H1 (cell line): ENCODE data around the gene LMAN2. TPM values are rescaled to one million over a fixed set of nuclear protein-coding genes. Genes with fewer than 3 reads are reported as not detected.

Experiments
- CTCF ChIA-PET: fragments of 300-600 bp; sonication (Branson Sonifier 250); formaldehyde crosslinking; loops from one replicate; lab custom pipeline; 2021; ENCODE audit not compliant: partially characterized antibody; lab: Charles Lee
- POLR2A ChIA-PET: fragments of 300-600 bp; sonication (Branson Sonifier 250); formaldehyde crosslinking; loops from one replicate; lab custom pipeline; 2021; ENCODE audit warnings: inconsistent platforms; ENCODE audit not compliant: partially characterized antibody; lab: Charles Lee
- DNase-seq, 2 experiments: peaks; one replicate each; pipeline versions ENCODE4 v3.0.0 to v3.0.0-alpha.2; 2010 to 2022; ENCODE audit warnings: low spot score in 2 of 2, low read depth in 1 of 2, mixed read lengths in 1 of 2
- FAIRE-seq: peaks from 2 replicates; lab custom pipeline; 2011; peaks lifted over from hg19 to GRCh38; lab: Jason Lieb, UNC
- H2AFZ ChIP-seq: 2 replicates; pipeline ENCODE4 v1.8.1; 2012; ENCODE audit warnings: low read length, inconsistent platforms
- H2AK5ac ChIP-seq: 2 replicates; pipeline ENCODE4 v1.6.1; 2013; ENCODE audit warnings: low read depth, low read length
- H2BK120ac ChIP-seq: replicated peaks from 2 replicates; pipeline ENCODE3; 2013; ENCODE audit warnings: low read depth, low read length, inconsistent platforms
- H2BK12ac ChIP-seq: 2 replicates; pipeline ENCODE4 v1.6.1; 2013; ENCODE audit warnings: low read depth, low read length
- H2BK15ac ChIP-seq: 2 replicates; pipeline ENCODE4 v1.6.1; 2013; ENCODE audit warnings: low read length
- H2BK20ac ChIP-seq: 2 replicates; pipeline ENCODE4 v1.6.1; 2013; ENCODE audit warnings: low read length
- H2BK5ac ChIP-seq: 2 replicates; pipeline ENCODE4 v1.6.1; 2013; ENCODE audit warnings: low read depth, low read length
- H3K14ac ChIP-seq: 2 replicates; pipeline ENCODE4 v1.6.1; 2013; ENCODE audit warnings: inconsistent platforms; ENCODE audit not compliant: insufficient read length
- H3K18ac ChIP-seq: 2 replicates; pipeline ENCODE4 v1.6.1; 2013; ENCODE audit warnings: low read length; ENCODE audit errors: extremely low read depth
- H3K23ac ChIP-seq: 2 replicates; pipeline ENCODE4 v1.6.1; 2013; ENCODE audit warnings: inconsistent platforms; ENCODE audit not compliant: insufficient read length
- H3K23me2 ChIP-seq: 2 replicates; pipeline ENCODE4 v1.6.1; 2013; ENCODE audit warnings: low read depth, low read length
- H3K27ac ChIP-seq: 2 replicates; pipeline ENCODE4 v1.6.1; 2011; ENCODE audit warnings: low read depth, low read length, inconsistent platforms
- H3K27me3 ChIP-seq, 4 experiments: replicated peaks in 1 of 4; 1 replicate in 1 of 4; 2 replicates in 3 of 4; pipeline versions ENCODE4 v1.6.1 to v1.8.1; 2011 to 2013; ENCODE audit warnings: low read length in 3 of 4, mild to moderate bottlenecking in 3 of 4, inconsistent platforms in 2 of 4, mixed read lengths in 2 of 4, moderate library complexity in 1 of 4; ENCODE audit not compliant: control insufficient read depth in 3 of 4, insufficient read depth in 3 of 4; ENCODE audit errors: extremely low read depth in 1 of 4
- H3K36me3 ChIP-seq, 4 experiments: 2 replicates each; pipeline versions ENCODE4 v1.6.1 to v1.8.1; 2011 to 2013; ENCODE audit warnings: mild to moderate bottlenecking in 4 of 4, low read length in 3 of 4, moderate library complexity in 2 of 4, control low read depth in 1 of 4, inconsistent platforms in 1 of 4; ENCODE audit not compliant: insufficient read depth in 4 of 4, control insufficient read depth in 2 of 4
- H3K4ac ChIP-seq: replicated peaks from 2 replicates; pipeline ENCODE3; 2013; ENCODE audit warnings: low read length, low read depth, mixed read lengths, inconsistent platforms; ENCODE audit not compliant: insufficient read length
- H3K4me1 ChIP-seq, 4 experiments: replicated peaks in 1 of 4; 1 replicate in 1 of 4; 2 replicates in 3 of 4; pipeline versions ENCODE4 v1.6.1 to v1.8.1; 2011 to 2013; ENCODE audit warnings: low read length in 3 of 4, inconsistent platforms in 2 of 4, mixed read lengths in 1 of 4; ENCODE audit not compliant: insufficient read depth in 4 of 4, control insufficient read depth in 3 of 4
- H3K4me2 ChIP-seq, 2 experiments: 2 replicates each; pipeline versions ENCODE4 v1.6.1 to v1.8.1; 2011 to 2013; ENCODE audit warnings: low read depth in 2 of 2, low read length in 2 of 2, control low read depth in 1 of 2, inconsistent platforms in 1 of 2, mild to moderate bottlenecking in 1 of 2; ENCODE audit not compliant: insufficient read depth in 1 of 2
- H3K4me3 ChIP-seq, 4 experiments: fragments of 200-600, 300-600 bp in 1 of 4; sonication (generic), shearing (Covaris generic), sonication (Bioruptor Twin) in 1 of 4; 2 replicates each; pipeline versions ENCODE4 v1.5.1 to v1.8.1; 2011 to 2016; ENCODE audit warnings: low read length in 4 of 4, low read depth in 3 of 4, control low read depth in 2 of 4, inconsistent platforms in 2 of 4, mild to moderate bottlenecking in 2 of 4, mixed read lengths in 1 of 4, moderate library complexity in 1 of 4; ENCODE audit not compliant: insufficient read depth in 2 of 4; ENCODE audit errors: extremely low read depth in 1 of 4
- H3K56ac ChIP-seq: replicated peaks from 2 replicates; pipeline ENCODE3; 2013; ENCODE audit warnings: low read depth, mild to moderate bottlenecking, mixed read lengths, low read length, inconsistent platforms; ENCODE audit not compliant: insufficient read length
- H3K79me1 ChIP-seq: 2 replicates; pipeline ENCODE4 v1.6.1; 2013; ENCODE audit warnings: low read depth, low read length, control low read depth
- H3K79me2 ChIP-seq, 2 experiments: 2 replicates each; pipeline versions ENCODE4 v1.6.1 to v1.8.1; 2012 to 2013; ENCODE audit warnings: low read length in 2 of 2, mild to moderate bottlenecking in 2 of 2, inconsistent platforms in 1 of 2; ENCODE audit not compliant: insufficient read depth in 2 of 2, control insufficient read depth in 1 of 2
- H3K9ac ChIP-seq, 4 experiments: replicated peaks in 1 of 4; 1 replicate in 1 of 4; 2 replicates in 3 of 4; pipeline versions ENCODE4 v1.6.1 to v1.8.1; 2011 to 2013; ENCODE audit warnings: low read depth in 3 of 4, low read length in 3 of 4, control low read depth in 2 of 4, mild to moderate bottlenecking in 2 of 4, moderate library complexity in 2 of 4, inconsistent platforms in 1 of 4; ENCODE audit errors: extremely low read depth in 1 of 4
- H3K9me3 ChIP-seq, 2 experiments: 2 replicates each; pipeline versions ENCODE4 v1.6.1 to v1.8.1; 2012 to 2013; ENCODE audit warnings: mild to moderate bottlenecking in 2 of 2, moderate library complexity in 2 of 2, control low read depth in 1 of 2, inconsistent platforms in 1 of 2, low read depth in 1 of 2, low read length in 1 of 2, mixed read lengths in 1 of 2; ENCODE audit not compliant: insufficient read depth in 2 of 2
- H4K20me1 ChIP-seq, 2 experiments: replicated peaks in 1 of 2; 2 replicates each; pipeline versions ENCODE3 to v1.8.1; 2011 to 2013; ENCODE audit warnings: inconsistent platforms in 2 of 2, low read length in 2 of 2, mild to moderate bottlenecking in 1 of 2; ENCODE audit not compliant: insufficient read depth in 2 of 2, control insufficient read depth in 1 of 2
- H4K5ac ChIP-seq: 2 replicates; pipeline ENCODE4 v1.6.1; 2013; ENCODE audit warnings: low read length, low read depth, mixed read lengths, inconsistent platforms; ENCODE audit not compliant: insufficient read length
- H4K8ac ChIP-seq: 2 replicates; pipeline ENCODE4 v1.8.0; 2013; ENCODE audit warnings: mild to moderate bottlenecking, moderate library complexity, low read length, inconsistent platforms; ENCODE audit not compliant: insufficient read depth; ENCODE audit errors: extremely low read depth
- H4K91ac ChIP-seq: replicated peaks from 2 replicates; pipeline ENCODE3; 2013; ENCODE audit warnings: low read length, mixed read lengths, inconsistent platforms; ENCODE audit not compliant: insufficient read length
- FOSL1 ChIP-seq: IDR thresholded peaks from 2 replicates; pipeline ENCODE4 v1.6.1; 2011; ENCODE audit warnings: mild to moderate bottlenecking, low read depth, low read length, moderate library complexity; ENCODE audit not compliant: insufficient read depth
- WGBS, 2 experiments: shearing (Covaris generic) in 1 of 2; methylation state at CpG; one replicate each; pipeline versions ENCODE4 v1.1.6 to v1.1.7; 2013 to 2015; ENCODE audit warnings: low lambda C conversion rate in 2 of 2, mixed read lengths in 2 of 2, inconsistent platforms in 1 of 2, low coverage in 1 of 2, missing lambda C conversion rate in 1 of 2; ENCODE audit not compliant: insufficient replicate concordance in 2 of 2, insufficient coverage in 1 of 2, insufficient read length in 1 of 2; ENCODE audit errors: extremely low coverage in 1 of 2, missing lambda C conversion rate in 1 of 2; 5-methylcytosine and 5-hydroxymethylcytosine counted together
- polyA plus RNA-seq, 7 experiments: library from polyadenylated mRNA; depleted of rRNA in 3 of 7; stranded (reverse) in 5 of 7; unstranded in 2 of 7; fragments of >200 nt in 5 of 7; fragments of 200-250 nt in 2 of 7; gene quantifications; 1 replicate in 5 of 7; 2 replicates in 1 of 7; 4 replicates in 1 of 7; pipeline versions ENCODE4 v1.2.1 to v1.2.3, GENCODE V29; 2011 to 2013; ENCODE audit warnings: missing spikeins in 2 of 7, mixed read lengths in 2 of 7
- total RNA-seq: library from RNA; stranded (reverse); fragmentation: NEBNext Ultra II Directional; extraction: Animal tissue kit (Norgen Biotek cat#: 25700); gene quantifications from 2 replicates; pipeline ENCODE4 v1.2.1, GENCODE V29; 2021

Gene LMAN2
- total and polyA plus RNA-seq, 2 of the 8 experiments (the other 6 are each of a cell fraction or from before 2014, with no cell fraction given), result 116 to 225 TPM

DNA sequence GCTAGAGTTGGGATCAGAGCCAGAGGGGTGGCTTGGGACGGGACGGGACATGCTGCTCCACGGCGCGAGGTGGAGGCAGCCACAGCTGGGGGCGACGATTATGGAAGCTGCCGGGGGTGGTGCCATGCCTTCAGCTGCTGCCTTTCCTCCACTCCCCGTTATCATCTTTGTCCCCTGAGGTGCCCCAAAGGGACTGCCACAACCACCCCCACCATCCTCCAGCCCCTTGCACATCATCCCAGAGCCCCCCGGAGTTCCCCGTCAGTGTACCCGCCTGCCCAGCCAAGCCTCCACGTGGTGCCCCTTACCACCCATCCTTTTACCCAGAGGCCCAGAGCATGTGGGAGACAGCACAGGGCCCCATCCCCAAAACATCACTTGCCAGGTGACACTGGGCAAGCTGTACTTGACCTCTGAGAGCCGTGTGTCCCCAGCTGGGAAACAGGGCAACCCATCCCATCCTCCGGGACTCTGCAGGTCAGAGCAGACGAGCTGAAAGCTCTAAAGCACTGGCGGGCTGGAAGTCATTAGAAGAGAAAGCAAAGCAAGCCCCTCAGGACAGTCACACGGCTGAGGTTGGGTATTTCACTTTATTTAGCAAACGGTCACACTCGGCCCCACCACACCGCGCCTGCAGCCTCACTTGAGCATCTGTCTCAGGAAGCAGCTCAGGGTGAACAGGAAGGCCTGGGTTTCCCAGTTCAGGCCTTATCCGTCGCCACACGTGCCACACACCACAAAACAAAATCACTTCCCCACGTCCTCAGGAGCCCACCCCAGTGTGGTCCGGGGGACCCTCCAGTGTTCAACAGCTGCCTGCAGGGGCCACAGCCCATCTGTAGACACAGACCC is 20.3 kb downstream of the LMAN2 start:
- 94% methylated on average over 27 of the region's 27 CpGs; no CpG with 5 or more reads in 1 of the 2 experiments for WGBS, 2 experiments
- CTCF ChIA-PET, result interaction anchor here (1.2 to 10.3 kb wide), 4 partner anchors 14 to 73 kb away, joined by 3 to 100 read pairs (median 5); no protein-coding TSS in a partner anchor
- H4K91ac ChIP-seq, result no peak overlapping the region
- H2BK15ac ChIP-seq, result no peak overlapping the region
- FAIRE-seq (no peak), DNase-seq (no peak)
- no peaks in the 10 kb centered on the region for H3K9me3 ChIP-seq
- no peak overlapping the region for H2BK120ac ChIP-seq
- H3K27ac ChIP-seq, result no peak overlapping the region
- no peak overlapping the region for H4K8ac ChIP-seq
- H3K4ac ChIP-seq, result no peak overlapping the region
- no peaks in the 10 kb centered on the region for H3K27me3 ChIP-seq
- H2AFZ ChIP-seq, result no peak overlapping the region
- H2BK20ac ChIP-seq, result no peak overlapping the region
- no peak overlapping the region for H3K56ac ChIP-seq
- H3K79me1 ChIP-seq, result no peaks in the 10 kb centered on the region
- no peak overlapping the region for H3K4me2 ChIP-seq
- H4K5ac ChIP-seq, result no peak overlapping the region
- no peak overlapping the region for H3K4me3 ChIP-seq
- no peak overlapping the region for H3K23ac ChIP-seq
- peaks cover 0 to 6% of the 10 kb centered on the region in 2 experiments for H4K20me1 ChIP-seq
- no peak overlapping the region for H2AK5ac ChIP-seq
- peaks cover 0 to 2% (median 0%) of the 10 kb centered on the region in 4 experiments; a peak in 4 of 7 replicates for H3K4me1 ChIP-seq
- no peak for TF ChIP-seq FOSL1
- TF ChIP-seq, all 59 proteins: peak for 0
- Histone ChIP-seq H3K18ac (no peak overlapping the region), H3K9ac (no peak overlapping the region), H3K14ac (no peak overlapping the region), H2BK5ac (no peak overlapping the region), H3K79me2 (no peaks in the 10 kb centered on the region), H3K36me3 (peaks cover 14 to 27% (median 21%) of the 10 kb centered on the region in 4 experiments), H2BK12ac (no peak overlapping the region), H3K23me2 (no peaks in the 10 kb centered on the region)
- POLR2A ChIA-PET, result interaction anchor here (1.2 to 2.5 kb wide), 4 partner anchors 13 to 119 kb away, joined by 4 to 7 read pairs (median 5); partner anchors contain the start of gene LMAN2
